Ovary (tissue), 9 donors: Measurements from ENCODE around the gene VWA3B. TPM values are rescaled to one million over a fixed set of nuclear protein-coding genes. Genes with fewer than 3 reads are reported as not detected.
"Not testable (repeated sequence)": the region's sequence is repeated elsewhere in the genome, so short reads cannot be mapped to it uniquely, and the experiment has no call there.

ENCODE experiments used
- DNase-seq, 5 donors: peaks; one replicate each; pipeline ENCODE4 v3.0.0-alpha.2; 2019 to 2020
- H3K27ac ChIP-seq, 2 donors: fragments of 200-600 bp; one replicate each; pipeline versions ENCODE4 v1.5.1 to v1.8.0; 2019 to 2022
- H3K27me3 ChIP-seq: fragments of 200-600 bp; one replicate; pipeline ENCODE4 v1.8.0; 2022
- H3K36me3 ChIP-seq: fragments of 200-600 bp; sonication (generic); one replicate; pipeline ENCODE4 v1.5.1; 2019
- H3K4me1 ChIP-seq: one replicate; pipeline ENCODE4 v1.8.1; 2013; ENCODE audit warnings: mild to moderate bottlenecking, moderate library complexity; ENCODE audit not compliant: insufficient read depth
- H3K4me3 ChIP-seq: fragments of 200-600 bp; sonication (generic); one replicate; pipeline ENCODE4 v1.5.1; 2017
- H3K9me3 ChIP-seq, 2 donors: fragments of 200-600 bp in 1 of 2; sonication (generic) in 1 of 2; one replicate each; pipeline versions ENCODE4 v1.5.1 to v1.8.1; 2013 to 2019; ENCODE audit warnings: mild to moderate bottlenecking in 1 of 2, moderate library complexity in 1 of 2
- EP300 ChIP-seq: sonication (generic); formaldehyde crosslinking; IDR thresholded peaks from one replicate; pipeline ENCODE4 v1.6.1; 2017; ENCODE audit warnings: antibody characterized with exemption
- POLR2A ChIP-seq: fragments of 450-650 bp; IDR thresholded peaks from one replicate; pipeline ENCODE4 v1.6.1; 2017; ENCODE audit warnings: antibody characterized with exemption, mild to moderate bottlenecking, moderate library complexity
- WGBS, 3 donors: extraction: QIAGEN DNeasy Blood & Tissue Kit in 1 of 3; methylation state at CpG; one replicate each; pipeline versions ENCODE4 v1.1.5 to v1.1.7; 2013 to 2017; 5-methylcytosine and 5-hydroxymethylcytosine counted together
- intact Hi-C, 4 donors: fragments of 100-400 bp; cut with DNase I; formaldehyde crosslinking; loops; one replicate each; pipeline versions ENCODE4 v1.11.0 to v1.15.1; 2022 to 2023
- polyA plus RNA-seq, 2 donors: library from polyadenylated mRNA; stranded (reverse); fragments of 200-250 nt in 1 of 2; fragments of 350-450 nt in 1 of 2; fragmentation: Illumina TruSeq in 1 of 2; extraction: RNeasy Lipid Tissue Mini Kit (QIAGEN cat#74804) in 1 of 2; gene quantifications; one replicate each; pipeline ENCODE4 v1.2.3, GENCODE V29; 2013 to 2014
- total RNA-seq, 7 donors: library from RNA; depleted of rRNA in 2 of 7; stranded (reverse); fragments of >200 nt in 2 of 7; fragmentation: NEBNext Ultra II Directional in 3 of 7; extraction: Animal tissue kit (Norgen Biotek cat#: 25700) in 3 of 7; gene quantifications; one replicate each; pipeline versions ENCODE4 v1.1.0 to v1.2.4, GENCODE V29; 2016 to 2023
- TF ChIP-seq, protein P1 (sequence below), 3 donors: fragments of 450-650 bp in 2 of 3; fragments of 200-600 bp in 1 of 3; IDR thresholded peaks; one replicate each; pipeline versions ENCODE4 v1.5.1 to v1.8.0; 2016 to 2022; ENCODE audit warnings: antibody characterized with exemption in 3 of 3, mild to moderate bottlenecking in 1 of 3
- donor health status: DM: no; HTN: no; CAD: no; lungs with moderate emphysema.
- donor health status: DM: no; HTN: no; CAD: no.
- donor health status: Bipolar disorder and iron deficiency.
- donor health status: DM: yes; HTN: yes; CAD: no.
- donor health status: DM: no; HTN: no; CAD: no.
- donor health status: DM: yes; HTN: yes; CAD: no.

Gene VWA3B
- total and polyA plus RNA-seq, 9 donors, result 0.56 to 15.7 (median 1.1) TPM

DNA sequence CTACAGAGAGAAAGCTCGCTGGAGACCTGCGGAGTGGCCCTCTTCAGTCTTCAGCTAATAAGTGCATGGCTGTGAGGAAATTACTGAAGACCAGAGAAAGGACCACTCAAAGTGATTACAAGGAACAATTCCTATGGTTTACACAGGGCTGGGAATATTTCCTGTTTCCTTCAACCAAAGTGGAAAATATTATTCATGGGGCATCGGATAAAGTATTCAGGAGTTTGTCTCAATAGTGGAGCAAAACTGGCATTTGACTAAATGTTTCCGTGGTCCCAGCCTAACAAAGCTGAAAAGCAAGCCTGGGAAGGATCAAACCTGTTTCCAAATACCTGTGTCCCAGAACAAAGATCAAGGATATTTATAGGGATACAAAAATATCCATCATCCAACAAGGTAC lies 227.3 kb downstream of the VWA3B start:
- Histone ChIP-seq H3K27me3 (no peaks in the 10 kb centered on the region), H3K4me3 (no peak overlapping the region), H3K4me1 (no peaks in the 10 kb centered on the region), H3K9me3 (no peaks in the 10 kb centered on the region), H3K27ac (no peak overlapping the region), H3K36me3 (no peaks in the 10 kb centered on the region)
- intact Hi-C loops, result no loop called here
- WGBS, 3 donors, result 79 to 88% (median 87%) methylated on average over 4 of the region's 4 CpGs
- TF ChIP-seq, protein P1, sequence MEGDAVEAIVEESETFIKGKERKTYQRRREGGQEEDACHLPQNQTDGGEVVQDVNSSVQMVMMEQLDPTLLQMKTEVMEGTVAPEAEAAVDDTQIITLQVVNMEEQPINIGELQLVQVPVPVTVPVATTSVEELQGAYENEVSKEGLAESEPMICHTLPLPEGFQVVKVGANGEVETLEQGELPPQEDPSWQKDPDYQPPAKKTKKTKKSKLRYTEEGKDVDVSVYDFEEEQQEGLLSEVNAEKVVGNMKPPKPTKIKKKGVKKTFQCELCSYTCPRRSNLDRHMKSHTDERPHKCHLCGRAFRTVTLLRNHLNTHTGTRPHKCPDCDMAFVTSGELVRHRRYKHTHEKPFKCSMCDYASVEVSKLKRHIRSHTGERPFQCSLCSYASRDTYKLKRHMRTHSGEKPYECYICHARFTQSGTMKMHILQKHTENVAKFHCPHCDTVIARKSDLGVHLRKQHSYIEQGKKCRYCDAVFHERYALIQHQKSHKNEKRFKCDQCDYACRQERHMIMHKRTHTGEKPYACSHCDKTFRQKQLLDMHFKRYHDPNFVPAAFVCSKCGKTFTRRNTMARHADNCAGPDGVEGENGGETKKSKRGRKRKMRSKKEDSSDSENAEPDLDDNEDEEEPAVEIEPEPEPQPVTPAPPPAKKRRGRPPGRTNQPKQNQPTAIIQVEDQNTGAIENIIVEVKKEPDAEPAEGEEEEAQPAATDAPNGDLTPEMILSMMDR (IDR thresholded peaks at IDR 0.05), result no peak
- no peak for TF ChIP-seq EP300
- no peak for TF ChIP-seq POLR2A
- no peak for DNase-seq

DNA sequence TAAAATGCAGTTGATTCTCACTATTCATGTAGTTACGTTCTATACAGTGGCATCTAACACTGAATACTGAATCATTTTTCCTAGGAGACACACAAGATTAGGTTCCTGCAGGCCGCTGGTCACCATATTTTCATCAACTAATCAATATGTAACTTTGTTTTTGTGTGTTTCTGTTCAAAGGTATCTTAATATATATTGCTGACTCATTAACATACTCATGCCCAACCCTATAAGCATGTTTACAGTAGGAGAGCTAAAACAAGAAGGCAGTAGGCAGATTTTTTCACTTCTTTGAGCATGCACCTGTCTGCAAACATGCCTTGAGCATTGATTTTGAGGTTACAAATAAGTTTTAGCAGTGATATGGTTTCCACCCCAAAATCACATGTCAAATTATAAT lies 229.0 kb downstream of the VWA3B start:
- Histone ChIP-seq H3K27ac (no peak overlapping the region), H3K9me3 (peaks cover 0 to 4% of the 10 kb centered on the region in 2 donors), H3K27me3 (no peaks in the 10 kb centered on the region), H3K4me1 (no peaks in the 10 kb centered on the region), H3K4me3 (no peak overlapping the region), H3K36me3 (no peaks in the 10 kb centered on the region)
- no peak for DNase-seq
- intact Hi-C loops, result no loop called here
- WGBS, 3 donors, result 91 to 94% (median 92%) methylated on average over 2 of the region's 2 CpGs
- TF ChIP-seq EP300, result no peak
- no peak for TF ChIP-seq POLR2A
- TF ChIP-seq, protein P1 (IDR thresholded peaks at IDR 0.05), result no peak

DNA sequence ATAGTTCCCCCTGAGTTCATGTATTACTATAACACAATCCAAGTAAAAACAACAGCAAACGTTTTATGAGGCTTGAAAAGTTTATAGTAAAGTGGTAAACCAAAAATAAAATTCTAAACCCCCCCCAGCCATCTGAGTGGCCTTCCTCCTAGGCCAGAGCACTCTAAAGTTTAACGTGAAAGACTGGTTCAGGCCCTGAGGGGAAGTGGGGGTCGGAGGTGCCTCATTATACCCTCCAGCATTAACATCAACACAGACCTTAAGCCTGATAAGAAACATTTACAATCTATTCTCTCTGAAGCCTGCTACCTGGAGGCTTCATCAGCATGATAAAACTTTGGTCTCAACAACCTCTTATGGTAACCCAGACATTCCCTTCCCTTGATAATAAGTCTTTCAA lies 230.2 kb downstream of the VWA3B start:
- Histone ChIP-seq H3K36me3 (no peaks in the 10 kb centered on the region), H3K27me3 (no peaks in the 10 kb centered on the region), H3K4me3 (no peak overlapping the region), H3K9me3 (peaks cover 0 to 4% of the 10 kb centered on the region in 2 donors), H3K4me1 (no peaks in the 10 kb centered on the region), H3K27ac (no peak overlapping the region)
- intact Hi-C loops, result no loop called here
- TF ChIP-seq, protein P1 (IDR thresholded peaks at IDR 0.05), result no peak
- TF ChIP-seq EP300 (no peak), POLR2A (no peak)
- no peak for DNase-seq
- WGBS, 3 donors, result 25 to 30% (median 27%) methylated on average over 3 of the region's 3 CpGs

DNA sequence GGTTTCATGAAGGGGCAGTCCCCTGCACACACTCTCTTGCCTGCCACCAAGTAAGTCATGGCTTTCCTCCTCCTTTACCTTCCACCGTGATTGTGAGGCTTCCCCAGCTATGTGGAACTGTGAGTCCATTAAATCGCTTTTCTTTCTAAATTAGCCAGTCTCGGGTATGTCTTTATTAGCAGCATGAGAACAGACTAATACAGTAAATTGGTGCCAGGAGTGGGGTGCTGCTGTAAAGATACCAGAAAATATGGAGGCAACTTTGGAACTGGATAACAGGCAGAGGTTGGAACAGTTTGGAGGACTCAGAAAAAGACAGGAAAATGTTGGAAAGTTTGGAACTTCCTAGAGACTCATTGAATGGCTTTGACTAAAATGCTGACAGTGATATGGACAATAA lies 233.2 kb downstream of the VWA3B start:
- H3K36me3 ChIP-seq, H3K4me3 ChIP-seq, intact Hi-C loops, H3K4me1 ChIP-seq, H3K9me3 ChIP-seq, H3K27me3 ChIP-seq, H3K27ac ChIP-seq, DNase-seq: not testable (repeated sequence)
- 91 to 94% (median 93%) methylated on average over 3 of the region's 3 CpGs for WGBS, 3 donors

DNA sequence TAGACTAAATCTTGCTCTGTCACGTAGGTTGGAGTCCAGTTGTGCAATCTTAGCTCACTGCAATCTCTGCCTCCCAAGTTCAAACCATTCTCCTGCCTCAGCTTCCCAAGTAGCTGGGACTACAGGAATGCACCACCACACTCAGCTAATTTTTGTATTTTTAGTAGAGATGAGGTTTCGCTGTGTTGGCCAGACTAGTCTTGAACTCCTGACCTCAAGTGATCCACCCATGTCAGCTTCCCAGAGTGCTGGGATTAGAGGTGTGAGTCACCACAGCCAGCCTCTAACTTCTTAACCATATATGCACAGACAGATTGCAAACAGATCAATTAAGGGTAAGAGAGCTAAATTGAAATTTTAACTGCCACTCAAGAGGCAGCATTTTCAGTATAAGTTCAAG lies 237.2 kb downstream of the VWA3B start:
- Histone ChIP-seq H3K27ac (no peak overlapping the region), H3K4me3 (no peak overlapping the region), H3K36me3 (no peaks in the 10 kb centered on the region), H3K27me3 (no peaks in the 10 kb centered on the region), H3K4me1 (no peaks in the 10 kb centered on the region), H3K9me3 (peaks cover 0 to 4% of the 10 kb centered on the region in 2 donors)
- DNase-seq, result no peak
- TF ChIP-seq, protein P1 (IDR thresholded peaks at IDR 0.05), result no peak
- TF ChIP-seq EP300, result no peak
- TF ChIP-seq POLR2A, result no peak
- intact Hi-C loops, result no loop called here
- 48 to 62% (median 62%) methylated on average over 2 of the region's 2 CpGs for WGBS, 3 donors
